ENCODE data around the gene PPM1L.

The PPM1L gene

GRCh38 chr3:160990446-160990845 is 234.4 kb downstream of the PPM1L start (continued):
- no peak for TF ChIP-seq ISL1 (CRISPR knock-in tag; IDR thresholded peaks at IDR 0.05)

GRCh38 chr3:160992712-160993111 is 236.7 kb downstream of the PPM1L start:
- TF ChIP-seq ZNF565 (CRISPR knock-in tag; conservative IDR thresholded peaks at IDR 0.05; ENCODE audit: low read depth) (no peak), TCF4 (CRISPR knock-in tag; IDR thresholded peaks at IDR 0.05; ENCODE audit: borderline replicate concordance) (no peak), CSDC2 (CRISPR knock-in tag; IDR thresholded peaks at IDR 0.05) (no peak), ZC3H10 (CRISPR knock-in tag; IDR thresholded peaks at IDR 0.05) (no peak), ZFP30 (CRISPR knock-in tag; IDR thresholded peaks at IDR 0.05) (no peak), PPARA (CRISPR knock-in tag; IDR thresholded peaks at IDR 0.05; ENCODE audit: borderline replicate concordance) (no peak)
- no peak for ATAC-seq

GRCh38 chr3:160996811-160997210 is 240.8 kb downstream of the PPM1L start:
- TF ChIP-seq ZC3H10 (CRISPR knock-in tag; IDR thresholded peaks at IDR 0.05), result no peak
- no peak for TF ChIP-seq TOX (CRISPR knock-in tag; IDR thresholded peaks at IDR 0.05; ENCODE audit: borderline replicate concordance)
- no peak for TF ChIP-seq ESRRG (CRISPR knock-in tag; IDR thresholded peaks at IDR 0.05)
- no peak for ATAC-seq

- TF ChIP-seq ZC3H10 (CRISPR knock-in tag; IDR thresholded peaks at IDR 0.05) (no peak), ZFP3 (CRISPR knock-in tag; IDR thresholded peaks at IDR 0.05) (no peak), OSR1 (CRISPR knock-in tag; IDR thresholded peaks at IDR 0.05) (no peak), ESRRG (CRISPR knock-in tag; IDR thresholded peaks at IDR 0.05) (no peak), TOX (CRISPR knock-in tag; IDR thresholded peaks at IDR 0.05; ENCODE audit: borderline replicate concordance) (no peak), ZNF8 (CRISPR knock-in tag; IDR thresholded peaks at IDR 0.05) (no peak), POU6F1 (CRISPR knock-in tag; IDR thresholded peaks at IDR 0.05; ENCODE audit: borderline replicate concordance, low read depth) (no peak), RARB (CRISPR knock-in tag; IDR thresholded peaks at IDR 0.05) (no peak), ARNTL (CRISPR knock-in tag; IDR thresholded peaks at IDR 0.05; ENCODE audit: borderline replicate concordance, low read depth) (no peak), ZNF565 (CRISPR knock-in tag; conservative IDR thresholded peaks at IDR 0.05; ENCODE audit: low read depth) (no peak), TCF4 (CRISPR knock-in tag; IDR thresholded peaks at IDR 0.05; ENCODE audit: borderline replicate concordance) (no peak), GLIS3 (CRISPR knock-in tag; IDR thresholded peaks at IDR 0.05) (no peak)
- ATAC-seq, result no peak
Observed at GRCh38 chr3:160998581-160998980, 242.6 kb downstream of the PPM1L start.

GRCh38 chr3:160999274-160999673 is 243.2 kb downstream of the PPM1L start:
- TF ChIP-seq PATZ1 (CRISPR knock-in tag; IDR thresholded peaks at IDR 0.05; ENCODE audit: borderline replicate concordance), result no peak
- TF ChIP-seq CSRNP3 (CRISPR knock-in tag; IDR thresholded peaks at IDR 0.05), result no peak
- ATAC-seq, result no peak

- ATAC-seq, result no peak
- no peak for TF ChIP-seq BACH2 (CRISPR knock-in tag; IDR thresholded peaks at IDR 0.05; ENCODE audit: borderline replicate concordance)
- no peak for TF ChIP-seq CSRNP3 (CRISPR knock-in tag; IDR thresholded peaks at IDR 0.05)
- no peak for TF ChIP-seq RARB (CRISPR knock-in tag; IDR thresholded peaks at IDR 0.05)
- no peak for TF ChIP-seq ZNF565 (CRISPR knock-in tag; conservative IDR thresholded peaks at IDR 0.05; ENCODE audit: low read depth)
- no peak for TF ChIP-seq POU6F1 (CRISPR knock-in tag; IDR thresholded peaks at IDR 0.05; ENCODE audit: borderline replicate concordance, low read depth)
- no peak for TF ChIP-seq TCF4 (CRISPR knock-in tag; IDR thresholded peaks at IDR 0.05; ENCODE audit: borderline replicate concordance)
- TF ChIP-seq PATZ1 (CRISPR knock-in tag; IDR thresholded peaks at IDR 0.05; ENCODE audit: borderline replicate concordance), result no peak
- TF ChIP-seq ZC3H10 (CRISPR knock-in tag; IDR thresholded peaks at IDR 0.05), result no peak
- no peak for TF ChIP-seq GLIS3 (CRISPR knock-in tag; IDR thresholded peaks at IDR 0.05)
- TF ChIP-seq TOX (CRISPR knock-in tag; IDR thresholded peaks at IDR 0.05; ENCODE audit: borderline replicate concordance), result no peak
- no peak for TF ChIP-seq ISL1 (CRISPR knock-in tag; IDR thresholded peaks at IDR 0.05)
- no peak for TF ChIP-seq ESRRG (CRISPR knock-in tag; IDR thresholded peaks at IDR 0.05)
- TF ChIP-seq ZNF8 (CRISPR knock-in tag; IDR thresholded peaks at IDR 0.05), result no peak
- TF ChIP-seq SNAI2 (CRISPR knock-in tag; IDR thresholded peaks at IDR 0.05), result no peak
Observed at GRCh38 chr3:161008086-161008485, 252.1 kb downstream of the PPM1L start.

All from SK-N-SH treated with all-trans-retinoic acid at 6 μM for 48 hours (cell line).